Endothelial cell of umbilical vein (primary cell): Measurements from ENCODE around the gene CFAP77. TPM values are rescaled to one million over a fixed set of nuclear protein-coding genes. Genes with fewer than 3 reads are reported as not detected.

Source experiments
- BruUV-seq: library from RNA; stranded (reverse); fragments of 400-500 nt; replicated peaks from 2 replicates; lab custom pipeline; 2021; lab: Mats Ljungman, UMichigan
- CTCF ChIA-PET: fragments of 300-600, 350-600 bp; sonication (Branson Sonifier 250); formaldehyde crosslinking; loops from one replicate; lab custom pipeline; 2021; ENCODE audit warnings: antibody characterized with exemption, inconsistent platforms; lab: Charles Lee
- POLR2A ChIA-PET: fragments of 300-600, 350-600 bp; sonication (Branson Sonifier 250); formaldehyde crosslinking; loops from one replicate; lab custom pipeline; 2021; ENCODE audit warnings: antibody characterized with exemption, inconsistent platforms; lab: Charles Lee
- DNase-seq: peaks from one replicate; pipeline ENCODE4 v3.0.0-alpha.2; 2011; ENCODE audit warnings: low read depth, low spot score
- FAIRE-seq: peaks from 2 replicates; lab custom pipeline; 2011; peaks lifted over from hg19 to GRCh38; lab: Jason Lieb, UNC
- H2AFZ ChIP-seq: 2 replicates; pipeline ENCODE4 v1.6.0; 2012; ENCODE audit warnings: low read depth, low read length, control low read depth, inconsistent platforms
- H3K27ac ChIP-seq: 2 replicates; pipeline ENCODE4 v1.5.1; 2011; ENCODE audit warnings: low read depth, mild to moderate bottlenecking, control low read depth, low read length, moderate library complexity; ENCODE audit not compliant: insufficient read depth
- H3K27me3 ChIP-seq, 2 experiments: 2 replicates each; pipeline versions ENCODE4 v1.6.0 to v1.6.1; 2011; ENCODE audit warnings: low read length in 2 of 2, mixed read lengths in 1 of 2; ENCODE audit not compliant: control insufficient read depth in 2 of 2, insufficient read depth in 2 of 2
- H3K36me3 ChIP-seq, 2 experiments: 2 replicates in 1 of 2; 3 replicates in 1 of 2; pipeline ENCODE4 v1.5.1; 2011; ENCODE audit warnings: low read length in 2 of 2, mild to moderate bottlenecking in 1 of 2, moderate library complexity in 1 of 2; ENCODE audit not compliant: control insufficient read depth in 2 of 2, insufficient read depth in 2 of 2; ENCODE audit errors: extremely low read depth in 1 of 2
- H3K4me1 ChIP-seq: 3 replicates; pipeline ENCODE4 v1.5.1; 2011; ENCODE audit warnings: mild to moderate bottlenecking, low read length; ENCODE audit not compliant: control insufficient read depth, insufficient read depth; ENCODE audit errors: extremely low read depth
- H3K4me2 ChIP-seq: 2 replicates; pipeline ENCODE4 v1.6.1; 2011; ENCODE audit warnings: low read length, control low read depth, mixed read lengths; ENCODE audit not compliant: insufficient read depth
- H3K4me3 ChIP-seq, 3 experiments: fragments of 200-600 bp in 1 of 3; sonication (generic), shearing (Covaris generic) in 1 of 3; replicated peaks in 1 of 3; 2 replicates each; pipeline ENCODE4 v1.5.1; 2011 to 2016; ENCODE audit warnings: control low read depth in 3 of 3, low read length in 3 of 3, mild to moderate bottlenecking in 2 of 3, inconsistent platforms in 1 of 3, low read depth in 1 of 3, moderate library complexity in 1 of 3; ENCODE audit not compliant: insufficient read depth in 1 of 3
- H3K79me2 ChIP-seq: 2 replicates; pipeline ENCODE4 v1.6.0; 2012; ENCODE audit warnings: low read length, inconsistent platforms; ENCODE audit not compliant: control insufficient read depth, insufficient read depth
- H3K9ac ChIP-seq: replicated peaks from 2 replicates; pipeline ENCODE3; 2011; ENCODE audit warnings: low read length, control low read depth; ENCODE audit not compliant: insufficient read depth; ENCODE audit errors: extremely low read depth
- H3K9me1 ChIP-seq: replicated peaks from 3 replicates; pipeline ENCODE4 v1.6.0; 2011; ENCODE audit warnings: mild to moderate bottlenecking, low read length; ENCODE audit not compliant: control insufficient read depth, insufficient read depth; ENCODE audit errors: extremely low read depth
- H3K9me3 ChIP-seq: replicated peaks from 2 replicates; pipeline ENCODE4 v1.5.1; 2012; ENCODE audit warnings: low read length, inconsistent platforms; ENCODE audit not compliant: control insufficient read depth, insufficient read depth
- H4K20me1 ChIP-seq: replicated peaks from 2 replicates; pipeline ENCODE3; 2011; ENCODE audit warnings: mild to moderate bottlenecking, low read length; ENCODE audit not compliant: control insufficient read depth, insufficient read depth; ENCODE audit errors: extremely low read depth
- EZH2 ChIP-seq: IDR thresholded peaks from 2 replicates; pipeline ENCODE4 v1.6.1; 2012; ENCODE audit warnings: borderline replicate concordance, low read depth, mild to moderate bottlenecking, moderate library complexity, low read length, inconsistent platforms; ENCODE audit not compliant: severe bottlenecking
- FOS ChIP-seq: IDR thresholded peaks from 2 replicates; pipeline ENCODE4 v1.6.1; 2011; ENCODE audit warnings: mild to moderate bottlenecking, low read length, moderate library complexity, borderline replicate concordance; ENCODE audit not compliant: insufficient read depth
- GATA2 ChIP-seq: IDR thresholded peaks from 2 replicates; pipeline ENCODE4 v1.7.0; 2011; ENCODE audit warnings: low read depth, mild to moderate bottlenecking, moderate library complexity, mixed read lengths, low read length; ENCODE audit not compliant: insufficient read length, insufficient read depth
- JUN ChIP-seq: IDR thresholded peaks from 2 replicates; pipeline ENCODE4 v1.6.1; 2011; ENCODE audit warnings: borderline replicate concordance, low read depth; ENCODE audit not compliant: insufficient read length, insufficient read depth
- MYC ChIP-seq: IDR thresholded peaks from one replicate; pipeline ENCODE4 v1.6.1; 2011; ENCODE audit warnings: mild to moderate bottlenecking, low read depth, low read length
- POLR2A ChIP-seq: IDR thresholded peaks from 2 replicates; pipeline ENCODE4 v1.6.1; 2012; ENCODE audit warnings: low read depth, mild to moderate bottlenecking, control low read depth, low read length
- POLR2AphosphoS5 ChIP-seq: IDR thresholded peaks from 2 replicates; pipeline ENCODE4 v1.6.1; 2012; ENCODE audit warnings: low read depth, mild to moderate bottlenecking, control low read depth, low read length, moderate library complexity; ENCODE audit not compliant: insufficient read depth
- dilution Hi-C: fragments of 300-500 bp; cut with MboI; formaldehyde crosslinking; loops from one replicate; pipeline ENCODE4 v1.15.0; 2019; ENCODE audit warnings: low sequenced_read_pairs; ENCODE audit not compliant: extremely low pct_ligation_motif_present
- intact Hi-C: fragments of 100-400 bp; cut with micrococcal nuclease; formaldehyde crosslinking; loops from one replicate; pipeline ENCODE4 v1.10.0; 2022
- polyA plus RNA-seq, 4 experiments: library from polyadenylated mRNA; depleted of rRNA in 3 of 4; stranded (reverse) in 3 of 4; unstranded in 1 of 4; fragments of >200 nt; gene quantifications; 2 replicates each; pipeline versions ENCODE4 v1.2.1 to v1.2.3, GENCODE V29; 2011 to 2012; ENCODE audit warnings: missing spikeins in 1 of 4
- total RNA-seq: library from RNA; stranded (reverse); gene quantifications from 2 replicates; pipeline ENCODE4 v1.2.3, GENCODE V29; 2021
- TF ChIP-seq, protein P1 (sequence below), 2 donors: IDR thresholded peaks; 1 replicate in 1 of 2; 2 replicates in 1 of 2; pipeline ENCODE4 v1.5.1; 2011; ENCODE audit warnings: low read length in 2 of 2, mild to moderate bottlenecking in 2 of 2, moderate library complexity in 2 of 2, control low read depth in 1 of 2, inconsistent platforms in 1 of 2, low read depth in 1 of 2; ENCODE audit not compliant: insufficient read depth in 1 of 2; ENCODE audit errors: extremely low read depth in 1 of 2
- TF ChIP-seq, protein P2 (sequence below): IDR thresholded peaks from 2 replicates; pipeline ENCODE4 v1.6.1; 2011; ENCODE audit not compliant: insufficient read depth, insufficient read length

CFAP77 gene
- total and polyA plus RNA-seq, 2 donors (not counting 3 experiments of a cell fraction or from before 2014, with no cell fraction given): not detected

DNA sequence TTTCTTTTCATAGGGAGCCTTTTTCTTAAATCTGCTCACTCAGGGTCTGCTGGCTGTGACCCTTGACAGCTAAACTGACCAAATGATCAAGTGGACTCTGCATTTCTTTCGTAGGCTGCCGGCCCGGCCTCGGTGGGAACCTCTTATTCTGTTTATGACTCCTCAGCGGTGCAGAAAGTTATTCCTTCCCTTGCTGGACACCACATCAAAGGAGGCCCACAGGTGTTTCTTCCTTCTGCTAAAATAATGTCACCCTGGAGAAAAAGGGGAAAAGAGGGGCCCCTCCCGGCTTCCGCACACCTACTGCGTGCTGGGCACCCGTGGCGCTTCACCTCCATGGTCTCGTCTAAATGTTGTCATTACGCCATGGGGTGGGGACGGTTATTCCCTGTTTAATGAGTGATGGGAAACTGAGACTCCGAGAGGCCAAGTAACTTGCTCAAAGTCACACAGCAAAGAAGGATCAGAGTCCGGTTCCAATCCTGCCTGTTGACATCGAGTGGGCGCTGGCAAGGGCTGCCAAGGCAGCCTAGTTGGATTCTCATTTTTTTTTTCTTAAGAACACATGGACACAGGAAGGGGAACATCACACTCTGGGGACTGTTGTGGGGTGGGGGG, 72.3 kb downstream of the CFAP77 start:
- no TSS peak for BruUV-seq
- H3K4me3 ChIP-seq: no peak overlapping the region
- H3K27me3 ChIP-seq: peaks cover 3 to 11% of the 10 kb centered on the region in 2 experiments
- no peak overlapping the region for H2AFZ ChIP-seq
- H3K9me3 ChIP-seq: no peaks in the 10 kb centered on the region
- FAIRE-seq (no peak), DNase-seq (no peak)
- TF ChIP-seq EZH2 (no peak), POLR2A (no peak), GATA2 (no peak), JUN (no peak), MYC (no peak), FOS (no peak), POLR2AphosphoS5 (no peak)
- TF ChIP-seq, protein P1, sequence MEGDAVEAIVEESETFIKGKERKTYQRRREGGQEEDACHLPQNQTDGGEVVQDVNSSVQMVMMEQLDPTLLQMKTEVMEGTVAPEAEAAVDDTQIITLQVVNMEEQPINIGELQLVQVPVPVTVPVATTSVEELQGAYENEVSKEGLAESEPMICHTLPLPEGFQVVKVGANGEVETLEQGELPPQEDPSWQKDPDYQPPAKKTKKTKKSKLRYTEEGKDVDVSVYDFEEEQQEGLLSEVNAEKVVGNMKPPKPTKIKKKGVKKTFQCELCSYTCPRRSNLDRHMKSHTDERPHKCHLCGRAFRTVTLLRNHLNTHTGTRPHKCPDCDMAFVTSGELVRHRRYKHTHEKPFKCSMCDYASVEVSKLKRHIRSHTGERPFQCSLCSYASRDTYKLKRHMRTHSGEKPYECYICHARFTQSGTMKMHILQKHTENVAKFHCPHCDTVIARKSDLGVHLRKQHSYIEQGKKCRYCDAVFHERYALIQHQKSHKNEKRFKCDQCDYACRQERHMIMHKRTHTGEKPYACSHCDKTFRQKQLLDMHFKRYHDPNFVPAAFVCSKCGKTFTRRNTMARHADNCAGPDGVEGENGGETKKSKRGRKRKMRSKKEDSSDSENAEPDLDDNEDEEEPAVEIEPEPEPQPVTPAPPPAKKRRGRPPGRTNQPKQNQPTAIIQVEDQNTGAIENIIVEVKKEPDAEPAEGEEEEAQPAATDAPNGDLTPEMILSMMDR (IDR thresholded peaks at IDR 0.05; ENCODE audit: extremely low read depth in 1 of 2, insufficient read depth in 1 of 2, low read depth in 1 of 2, low read length in 2 of 2): no peak
- TF ChIP-seq, protein P2, sequence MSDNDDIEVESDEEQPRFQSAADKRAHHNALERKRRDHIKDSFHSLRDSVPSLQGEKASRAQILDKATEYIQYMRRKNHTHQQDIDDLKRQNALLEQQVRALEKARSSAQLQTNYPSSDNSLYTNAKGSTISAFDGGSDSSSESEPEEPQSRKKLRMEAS: no peak
- no peak overlapping the region for H3K27ac ChIP-seq
- intact Hi-C loops (no loop called here), dilution Hi-C loops (no loop called here)
- H3K4me2 ChIP-seq: no peak overlapping the region
- POLR2A ChIA-PET: no interaction called here
- no peaks in the 10 kb centered on the region for H3K9me1 ChIP-seq
- CTCF ChIA-PET: no interaction called here
- H3K4me1 ChIP-seq: no peaks in the 10 kb centered on the region
- no peaks in the 10 kb centered on the region for H3K79me2 ChIP-seq
- no peaks in the 10 kb centered on the region for H4K20me1 ChIP-seq
- H3K9ac ChIP-seq: no peak overlapping the region
- H3K36me3 ChIP-seq: no peaks in the 10 kb centered on the region
